HEK293 (cell line): Measurements from ENCODE around the gene SLC25A20.

Experiments
- CTCF ChIA-PET: fragments of 350-600 bp; formaldehyde crosslinking; extraction: SDS; loops from one replicate; lab custom pipeline; 2021; ENCODE audit warnings: antibody characterized with exemption; lab: Yijun Ruan, JAX
- POLR2A ChIA-PET: fragments of 300-600 bp; formaldehyde crosslinking; extraction: SDS; loops from one replicate; lab custom pipeline; 2020; ENCODE audit warnings: antibody characterized with exemption, inconsistent platforms; lab: Yijun Ruan, JAX
- H3K27ac ChIP-seq: fragments of 200-500 bp; sonication (Bioruptor generic); 2 replicates; pipeline ENCODE4 v1.5.1; 2014; ENCODE audit warnings: low read depth, low read length, control low read depth, inconsistent platforms; ENCODE audit errors: extremely low read depth
- H3K36me3 ChIP-seq, 2 experiments: fragments of 200-500 bp in 1 of 2; sonication (Bioruptor generic) in 1 of 2; 1 replicate in 1 of 2; 2 replicates in 1 of 2; pipeline ENCODE4 v1.5.1; 2014 to 2017; ENCODE audit warnings: inconsistent platforms in 2 of 2, low read length in 2 of 2; ENCODE audit not compliant: control insufficient read depth in 2 of 2, insufficient read depth in 1 of 2
- H3K4me1 ChIP-seq: fragments of 200-500 bp; sonication (Bioruptor generic); 2 replicates; pipeline ENCODE4 v1.5.1; 2014; ENCODE audit warnings: mild to moderate bottlenecking, low read length, inconsistent platforms; ENCODE audit not compliant: control insufficient read depth, insufficient read depth
- H3K4me3 ChIP-seq: 2 replicates; pipeline ENCODE4 v1.5.1; 2011; ENCODE audit warnings: low read depth, mild to moderate bottlenecking, control low read depth, low read length, moderate library complexity
- H3K9me3 ChIP-seq: fragments of 200-500 bp; sonication (Bioruptor generic); 2 replicates; pipeline ENCODE4 v1.5.1; 2014; ENCODE audit warnings: low read depth, low read length, inconsistent platforms; ENCODE audit not compliant: control insufficient read depth, insufficient read depth
- BCL6B ChIP-seq: fragments of 450-650 bp; formaldehyde crosslinking; IDR thresholded peaks from 2 replicates; pipeline ENCODE4 v1.5.1; 2017; ENCODE audit warnings: missing biosample characterization, missing genetic modification characterization
- ELK4 ChIP-seq: IDR thresholded peaks from 2 replicates; pipeline ENCODE4 v1.6.1; 2011; ENCODE audit warnings: mild to moderate bottlenecking, low read depth, low read length, borderline replicate concordance
- GLIS1 ChIP-seq: fragments of 450-650 bp; formaldehyde crosslinking; IDR thresholded peaks from 2 replicates; pipeline ENCODE4 v1.5.1; 2016; ENCODE audit warnings: missing biosample characterization, missing genetic modification characterization
- INSM2 ChIP-seq: fragments of 450-650 bp; formaldehyde crosslinking; IDR thresholded peaks from 2 replicates; pipeline ENCODE4 v1.5.1; 2016; ENCODE audit warnings: missing biosample characterization, missing genetic modification characterization
- KLF17 ChIP-seq: fragments of 450-650 bp; formaldehyde crosslinking; IDR thresholded peaks from 2 replicates; pipeline ENCODE4 v1.5.1; 2016; ENCODE audit warnings: missing biosample characterization, missing genetic modification characterization
- MYNN ChIP-seq: fragments of 450-650 bp; formaldehyde crosslinking; IDR thresholded peaks from 2 replicates; pipeline ENCODE4 v1.5.1; 2016; ENCODE audit warnings: missing biosample characterization, missing genetic modification characterization, borderline replicate concordance
- PRDM4 ChIP-seq: fragments of 450-650 bp; formaldehyde crosslinking; IDR thresholded peaks from 2 replicates; pipeline ENCODE4 v1.5.1; 2017; ENCODE audit warnings: missing biosample characterization, missing genetic modification characterization
- SP3 ChIP-seq: fragments of 450-650 bp; formaldehyde crosslinking; IDR thresholded peaks from 2 replicates; pipeline ENCODE4 v1.5.1; 2016; ENCODE audit warnings: missing biosample characterization, missing genetic modification characterization
- YY1 ChIP-seq: fragments of 450-650 bp; formaldehyde crosslinking; IDR thresholded peaks from 2 replicates; pipeline ENCODE4 v1.5.1; 2018; ENCODE audit warnings: missing biosample characterization, missing genetic modification characterization
- ZBTB1 ChIP-seq: fragments of 450-650 bp; formaldehyde crosslinking; IDR thresholded peaks from 2 replicates; pipeline ENCODE4 v1.5.1; 2016; ENCODE audit warnings: missing biosample characterization, missing genetic modification characterization
- ZBTB7A ChIP-seq: fragments of 450-650 bp; formaldehyde crosslinking; IDR thresholded peaks from 2 replicates; pipeline ENCODE4 v1.5.1; 2016; ENCODE audit warnings: low read depth, missing biosample characterization, missing genetic modification characterization
- ZFP41 ChIP-seq: fragments of 450-650 bp; formaldehyde crosslinking; IDR thresholded peaks from 2 replicates; pipeline ENCODE4 v1.5.1; 2016; ENCODE audit warnings: missing biosample characterization, missing genetic modification characterization, borderline replicate concordance
- ZNF114 ChIP-seq: fragments of 450-650 bp; formaldehyde crosslinking; IDR thresholded peaks from 2 replicates; pipeline ENCODE4 v1.5.0; 2017; ENCODE audit warnings: missing biosample characterization, missing genetic modification characterization
- ZNF146 ChIP-seq: fragments of 450-650 bp; formaldehyde crosslinking; IDR thresholded peaks from 2 replicates; pipeline ENCODE4 v1.5.1; 2016; ENCODE audit warnings: missing biosample characterization, missing genetic modification characterization
- ZNF174 ChIP-seq: fragments of 450-650 bp; formaldehyde crosslinking; IDR thresholded peaks from 2 replicates; pipeline ENCODE4 v1.5.0; 2017; ENCODE audit warnings: missing biosample characterization, mild to moderate bottlenecking, missing genetic modification characterization
- ZNF184 ChIP-seq: fragments of 450-650 bp; IDR thresholded peaks from 2 replicates; pipeline ENCODE4 v1.5.1; 2018; ENCODE audit warnings: missing biosample characterization, mild to moderate bottlenecking, missing genetic modification characterization
- ZNF426 ChIP-seq: fragments of 450-650 bp; formaldehyde crosslinking; IDR thresholded peaks from 2 replicates; pipeline ENCODE4 v1.5.1; 2017; ENCODE audit warnings: missing biosample characterization, missing genetic modification characterization, mild to moderate bottlenecking, inconsistent platforms, moderate library complexity
- ZNF549 ChIP-seq: fragments of 450-650 bp; IDR thresholded peaks from 2 replicates; pipeline ENCODE4 v1.5.1; 2018; ENCODE audit warnings: missing biosample characterization, missing genetic modification characterization, mild to moderate bottlenecking, inconsistent platforms, moderate library complexity
- ZNF555 ChIP-seq: fragments of 450-650 bp; formaldehyde crosslinking; conservative IDR thresholded peaks from 2 replicates; pipeline ENCODE4 v1.5.1; 2017; ENCODE audit warnings: missing biosample characterization, mild to moderate bottlenecking, missing genetic modification characterization, inconsistent platforms
- ZNF580 ChIP-seq: fragments of 450-650 bp; formaldehyde crosslinking; IDR thresholded peaks from 2 replicates; pipeline ENCODE4 v1.5.1; 2016; ENCODE audit warnings: missing biosample characterization, missing genetic modification characterization
- ZNF658 ChIP-seq: fragments of 450-650 bp; formaldehyde crosslinking; IDR thresholded peaks from 2 replicates; pipeline ENCODE4; 2016; ENCODE audit warnings: missing biosample characterization, missing genetic modification characterization
- ZNF664 ChIP-seq: fragments of 450-650 bp; formaldehyde crosslinking; IDR thresholded peaks from 2 replicates; pipeline ENCODE4 v1.5.1; 2016; ENCODE audit warnings: missing biosample characterization, missing genetic modification characterization
- ZNF747 ChIP-seq: fragments of 450-650 bp; formaldehyde crosslinking; IDR thresholded peaks from 2 replicates; pipeline ENCODE4 v1.5.1; 2016; ENCODE audit warnings: missing biosample characterization, missing genetic modification characterization
- ZNF785 ChIP-seq: fragments of 450-650 bp; formaldehyde crosslinking; IDR thresholded peaks from 2 replicates; pipeline ENCODE4 v1.5.1; 2016; ENCODE audit warnings: missing biosample characterization, missing genetic modification characterization
- ZNF830 ChIP-seq: fragments of 450-650 bp; IDR thresholded peaks from 2 replicates; pipeline ENCODE4 v1.5.0; 2018; ENCODE audit warnings: missing biosample characterization, missing genetic modification characterization, low read depth, mild to moderate bottlenecking, moderate library complexity
- ZNF843 ChIP-seq: fragments of 450-650 bp; formaldehyde crosslinking; IDR thresholded peaks from 2 replicates; pipeline ENCODE4 v1.5.1; 2016; ENCODE audit warnings: missing biosample characterization, missing genetic modification characterization
- ZSCAN30 ChIP-seq: fragments of 450-650 bp; IDR thresholded peaks from 2 replicates; pipeline ENCODE4 v1.5.1; 2018; ENCODE audit warnings: missing biosample characterization, mild to moderate bottlenecking, missing genetic modification characterization, moderate library complexity
- ZXDB ChIP-seq: fragments of 450-650 bp; formaldehyde crosslinking; IDR thresholded peaks from 2 replicates; pipeline ENCODE4 v1.5.1; 2016; ENCODE audit warnings: missing biosample characterization, missing genetic modification characterization

Gene SLC25A20

GRCh38 chr3:48894516-48894915 is 4.2 kb downstream of the SLC25A20 start (continued):
- TF ChIP-seq ZXDB (tag by site-specific recombination): no peak
- TF ChIP-seq ZBTB1 (tag by site-specific recombination): no peak
- TF ChIP-seq ZNF426 (tag by site-specific recombination): no peak
- TF ChIP-seq ZNF580 (tag by site-specific recombination): no peak
- no peak for TF ChIP-seq PRDM4
- no peak for TF ChIP-seq BCL6B (tag by site-specific recombination)
- TF ChIP-seq ZNF114: no peak
- TF ChIP-seq ZNF174 (tag by site-specific recombination): no peak
- no peak for TF ChIP-seq ZNF184 (tag by site-specific recombination)
- TF ChIP-seq MYNN (tag by site-specific recombination): no peak

GRCh38 chr3:48891606-48892005 is 7.1 kb downstream of the SLC25A20 start:
- peaks cover 0 to 7% of the 10 kb centered on the region in 2 experiments; a peak in 1 of 3 replicates for H3K36me3 ChIP-seq
- H3K4me3 ChIP-seq: no peak overlapping the region
- POLR2A ChIA-PET: no interaction called here
- H3K27ac ChIP-seq: no peak overlapping the region
- no peaks in the 10 kb centered on the region for H3K9me3 ChIP-seq
- TF ChIP-seq ZFP41 (tag by site-specific recombination) (no peak), ZNF549 (no peak), GLIS1 (no peak), ZNF146 (tag by site-specific recombination) (no peak), ZBTB7A (tag by site-specific recombination) (no peak), ELK4 (no peak), SP3 (tag by site-specific recombination) (no peak), ZNF747 (tag by site-specific recombination) (no peak), INSM2 (tag by site-specific recombination) (no peak), ZSCAN30 (tag by site-specific recombination) (no peak), ZNF664 (no peak), ZNF658 (no peak), YY1 (no peak), ZNF785 (tag by site-specific recombination) (no peak), KLF17 (tag by site-specific recombination) (no peak), BCL6B (tag by site-specific recombination) (no peak), ZNF555 (no peak), ZNF830 (no peak), ZNF843 (tag by site-specific recombination) (no peak)
- H3K4me1 ChIP-seq: no peaks in the 10 kb centered on the region
- CTCF ChIA-PET: no interaction called here
